ENCODE measurements around the gene GJA9.

Gene GJA9

GRCh38 chr1:38826886-38827285 is 54.5 kb downstream of the GJA9 start:
- in situ Hi-C loops (cut with HindIII; ENCODE audit: low pct_ligation_motif_present, low sequenced_read_pairs), result no loop called here
- Histone ChIP-seq H3K27me3 (replicated peaks) (peaks cover 20% of the 10 kb centered on the region), H3K36me3 (replicated peaks) (no peaks in the 10 kb centered on the region), H3K4me3 (ENCODE audit: low read depth, low read length) (no peak overlapping the region), H3K27ac (no peak overlapping the region)
- DNase-seq, result no peak
- TF ChIP-seq CTCF (IDR thresholded peaks at IDR 0.05; ENCODE audit: low read depth, low read length, missing control alignments), result no peak

- H3K27me3 ChIP-seq (replicated peaks), result peaks cover 23% of the 10 kb centered on the region
- in situ Hi-C loops (cut with HindIII; ENCODE audit: low pct_ligation_motif_present, low sequenced_read_pairs), result no loop called here
- H3K27ac ChIP-seq, result no peak overlapping the region
- no peak for TF ChIP-seq CTCF (IDR thresholded peaks at IDR 0.05; ENCODE audit: low read depth, low read length, missing control alignments)
- H3K36me3 ChIP-seq (replicated peaks), result no peaks in the 10 kb centered on the region
- DNase-seq, result no peak
- no peak overlapping the region for H3K4me3 ChIP-seq (ENCODE audit: low read depth, low read length)
Observed at GRCh38 chr1:38826262-38826661, 55.1 kb downstream of the GJA9 start.

Data from brain microvascular endothelial cell (primary cell).